DOHH2 (cell line): ENCODE measurements around the gene FGD4.

Experiments used
- CTCF ChIP-seq: fragments of 200-600 bp; sonication (generic); IDR thresholded peaks from one replicate; pipeline ENCODE4 v1.5.1; 2014; ENCODE audit warnings: antibody characterized with exemption, mild to moderate bottlenecking, low read depth, low read length; ENCODE audit not compliant: poor library complexity, severe bottlenecking
- EZH2phosphoT487 ChIP-seq: fragments of 200-600 bp; sonication (generic); IDR thresholded peaks from 2 replicates; pipeline ENCODE4 v1.6.1; 2017; ENCODE audit warnings: borderline replicate concordance, mild to moderate bottlenecking, antibody characterized with exemption, low read length, moderate library complexity, mixed read lengths

GRCh38 chr12:32609966-32610365, 210.6 kb downstream of the FGD4 start:
- TF ChIP-seq CTCF = no peak
- no peak for TF ChIP-seq EZH2phosphoT487
